HG03139 (cell line): ENCODE data around the gene TMEM167A.

Experiments used
- ATAC-seq: cut with Tn5 transposase; IDR thresholded peaks from one replicate; pipeline ENCODE4 v1.9.1; 2021; ENCODE audit not compliant: unreplicated experiment

TMEM167A gene

DNA sequence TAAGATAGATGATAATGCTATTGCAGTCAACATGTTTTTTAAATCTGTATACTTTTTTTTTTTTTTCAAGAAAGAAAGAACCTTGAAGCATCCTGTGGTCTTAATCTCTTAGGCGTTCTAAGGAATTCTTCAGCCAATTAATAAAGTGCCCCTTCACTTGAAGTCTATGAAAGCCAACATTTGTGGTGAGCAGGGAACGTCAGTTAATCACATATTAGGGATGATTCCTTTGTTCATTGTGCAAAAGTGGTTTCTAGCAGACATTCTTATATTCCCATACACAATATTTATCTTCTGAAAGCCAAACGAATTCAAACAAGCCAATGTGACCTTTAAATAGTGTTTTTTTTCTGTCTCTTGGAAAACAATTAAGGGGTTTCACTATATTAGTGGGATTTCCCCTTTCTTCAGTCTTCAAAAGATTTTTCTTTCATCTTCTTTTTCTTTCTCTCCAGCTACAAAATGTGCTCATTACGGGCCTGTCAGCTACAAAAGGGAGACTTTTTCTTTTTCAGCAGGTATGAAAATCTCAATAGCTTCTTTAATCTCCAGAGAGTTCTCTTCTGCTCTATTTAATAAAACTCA is 40.1 kb downstream of the TMEM167A start:
- no peak for ATAC-seq

GRCh38 chr5:83035373-83036100 is 41.7 kb downstream of the TMEM167A start:
- ATAC-seq = no peak

- no peak for ATAC-seq
Measured at GRCh38 chr5:83034528-83035207, 42.5 kb downstream of the TMEM167A start.

GRCh38 chr5:83034036-83034435 is 43.2 kb downstream of the TMEM167A start:
- ATAC-seq = no peak

DNA sequence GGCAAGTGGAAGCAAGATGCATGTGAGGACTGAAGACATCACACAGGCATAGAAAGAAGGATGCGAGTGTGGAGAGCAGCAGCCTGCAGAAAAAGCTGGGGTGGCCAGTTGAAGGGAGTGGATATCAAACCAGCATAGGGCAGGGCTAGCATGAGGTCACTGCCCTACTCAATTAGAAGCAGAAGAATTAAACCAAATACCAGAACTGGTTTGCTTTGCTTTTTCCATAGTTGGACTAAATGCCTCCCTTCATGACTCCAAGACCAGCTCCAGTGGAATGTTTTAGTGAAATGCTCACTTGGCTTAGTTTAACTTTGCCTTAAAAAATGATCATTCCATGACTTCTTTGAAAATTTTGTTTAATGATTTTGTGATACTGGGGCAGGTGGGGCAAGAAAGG is 45.8 kb downstream of the TMEM167A start:
- ATAC-seq = no peak

- no peak for ATAC-seq
Measured at GRCh38 chr5:83029912-83030311, 47.3 kb downstream of the TMEM167A start.

DNA sequence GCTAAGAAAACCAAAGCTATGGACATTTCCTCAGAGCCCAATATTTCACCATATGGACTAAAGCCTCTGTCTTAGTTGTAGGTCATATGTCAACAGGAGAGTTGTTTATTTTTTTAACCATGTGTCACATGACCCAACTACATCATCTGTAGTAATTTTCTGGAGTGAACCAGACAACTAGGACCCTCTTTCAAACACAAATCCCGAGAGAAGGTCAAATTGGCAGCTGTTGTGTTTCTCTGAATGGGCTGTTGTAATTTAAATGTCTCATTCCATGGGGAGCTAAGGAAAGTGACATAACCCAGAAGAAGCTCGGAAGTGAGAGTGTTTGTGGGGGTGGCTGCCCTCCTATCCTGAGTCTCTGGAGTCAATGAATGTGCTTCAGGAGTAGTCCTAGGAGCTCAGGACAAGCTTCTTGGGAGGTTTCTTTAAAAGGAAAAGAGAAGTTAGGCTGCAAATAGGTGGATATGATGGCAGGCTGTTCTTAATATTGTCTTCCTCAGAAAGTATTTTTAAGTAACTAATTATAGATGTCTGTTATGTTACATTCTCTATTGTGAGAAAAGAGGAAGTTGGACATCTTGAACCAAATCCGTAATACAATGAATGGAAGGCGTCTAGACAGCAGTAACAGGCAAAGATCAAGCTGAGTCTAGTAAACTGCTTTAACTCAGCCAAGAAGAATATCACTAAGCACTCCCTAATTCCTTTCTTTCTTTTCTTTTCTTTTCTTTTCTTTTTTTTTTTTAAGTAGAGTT is 50.1 kb downstream of the TMEM167A start:
- ATAC-seq = peak; percentile 80

- no peak for ATAC-seq
Measured at GRCh38 chr5:83026516-83026915, 50.7 kb downstream of the TMEM167A start.

DNA sequence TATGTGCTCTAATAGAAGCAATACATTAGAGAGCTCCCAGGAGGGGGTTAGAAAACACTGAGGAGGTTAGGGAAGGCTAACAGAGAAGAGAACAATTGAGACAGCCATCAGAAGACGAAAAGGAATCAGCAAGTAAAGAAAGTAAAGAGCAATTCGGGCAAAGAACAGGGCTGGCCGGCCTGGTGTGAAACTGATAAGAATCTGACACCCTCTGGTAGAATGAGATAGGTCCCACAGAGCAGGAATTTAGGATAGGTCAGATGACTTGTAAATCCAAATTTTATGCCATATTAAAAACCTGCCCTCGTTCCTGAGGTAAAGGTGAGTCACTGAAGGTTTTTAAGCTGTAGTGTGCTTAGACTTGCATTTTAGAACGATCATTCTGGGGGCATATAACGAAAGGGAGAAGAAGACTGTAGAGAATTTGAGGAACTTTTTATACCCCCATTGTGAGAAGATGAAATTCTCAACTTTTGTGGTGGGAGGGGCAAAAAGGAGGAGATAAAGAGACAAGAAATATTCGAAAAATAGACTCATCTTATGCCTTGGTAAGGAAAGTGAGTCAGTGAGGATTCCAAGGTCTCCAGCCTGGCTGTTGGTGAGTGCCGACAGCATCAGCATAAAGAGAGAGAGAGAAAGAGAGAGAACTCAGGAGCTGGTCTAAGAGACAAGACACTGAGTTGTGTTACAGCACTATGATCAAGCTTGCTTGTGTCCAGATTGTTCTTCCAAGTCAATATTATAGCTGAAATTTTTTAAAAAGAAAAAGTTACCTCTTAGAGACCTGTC is 51.3 kb downstream of the TMEM167A start:
- ATAC-seq = no peak

- ATAC-seq = no peak
Measured at GRCh38 chr5:83022334-83022733, 54.9 kb downstream of the TMEM167A start.

GRCh38 chr5:83015676-83016075 is 61.5 kb downstream of the TMEM167A start:
- no peak for ATAC-seq

GRCh38 chr5:83011985-83012384 is 65.2 kb downstream of the TMEM167A start:
- ATAC-seq = peak; percentile 100

DNA sequence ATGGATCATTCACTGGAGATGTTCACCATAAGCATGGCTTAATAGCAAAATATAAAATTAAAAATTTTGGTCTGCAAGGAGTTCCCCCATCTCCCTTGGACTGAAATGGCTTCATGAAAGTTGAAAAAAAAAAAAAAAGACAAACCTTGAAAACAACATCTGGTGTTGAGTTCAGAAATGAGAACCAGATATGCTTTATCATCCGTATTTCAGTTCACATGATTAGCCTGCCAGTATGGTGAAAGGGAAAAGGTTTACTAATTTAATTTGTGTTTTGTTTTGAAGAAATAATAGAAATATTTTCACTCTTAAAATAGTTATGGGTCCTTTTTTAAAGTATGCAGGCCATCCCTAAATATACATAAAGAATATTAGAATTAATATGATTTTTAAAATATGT is 67.8 kb downstream of the TMEM167A start:
- no peak for ATAC-seq

DNA sequence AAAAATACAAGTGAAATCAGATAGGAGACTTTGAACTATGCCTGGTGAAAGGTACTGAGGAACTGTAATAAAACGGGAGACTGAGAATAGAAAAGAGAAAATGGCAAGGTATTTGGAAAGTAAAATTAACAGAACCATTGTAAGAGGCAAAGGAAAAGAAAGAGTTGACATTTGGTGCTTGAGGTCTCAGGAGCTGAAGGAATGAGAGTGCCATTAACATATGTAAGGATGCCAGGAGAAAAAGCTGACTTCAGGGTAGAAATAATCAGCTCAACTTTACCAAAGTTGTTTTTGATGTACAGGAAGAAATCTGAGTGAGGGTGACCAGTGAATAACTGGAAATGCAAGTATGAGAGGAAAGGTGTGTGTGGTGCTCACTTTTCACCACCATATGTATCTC is 69.4 kb downstream of the TMEM167A start:
- no peak for ATAC-seq

DNA sequence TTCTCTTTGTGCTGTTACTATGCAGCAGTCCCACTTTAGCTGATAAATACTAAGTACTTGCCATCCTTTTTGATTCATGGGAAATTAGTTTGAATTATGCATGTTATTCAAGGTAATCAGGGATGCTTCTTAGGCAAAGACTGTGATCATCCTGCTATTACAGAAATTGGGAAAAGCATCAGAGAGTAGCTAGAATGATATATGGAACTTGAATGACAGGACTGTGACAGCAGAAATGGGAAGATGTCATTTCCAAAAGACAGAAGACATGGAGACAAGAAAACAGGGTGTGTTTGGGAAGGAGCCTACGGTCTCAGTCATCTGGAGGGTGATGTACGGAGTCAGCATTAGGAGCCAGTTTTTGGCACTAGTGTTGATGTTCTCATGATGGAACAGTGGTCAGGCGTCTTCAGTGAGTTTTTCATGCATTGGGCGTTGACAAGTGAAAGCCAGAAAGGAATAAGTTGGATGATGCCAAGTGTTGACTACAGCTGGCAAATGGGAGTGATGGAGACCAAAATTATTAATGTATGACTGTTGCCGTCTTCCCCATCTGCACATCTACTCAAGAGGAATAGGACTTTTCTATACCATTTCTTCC is 70.4 kb downstream of the TMEM167A start:
- no peak for ATAC-seq

DNA sequence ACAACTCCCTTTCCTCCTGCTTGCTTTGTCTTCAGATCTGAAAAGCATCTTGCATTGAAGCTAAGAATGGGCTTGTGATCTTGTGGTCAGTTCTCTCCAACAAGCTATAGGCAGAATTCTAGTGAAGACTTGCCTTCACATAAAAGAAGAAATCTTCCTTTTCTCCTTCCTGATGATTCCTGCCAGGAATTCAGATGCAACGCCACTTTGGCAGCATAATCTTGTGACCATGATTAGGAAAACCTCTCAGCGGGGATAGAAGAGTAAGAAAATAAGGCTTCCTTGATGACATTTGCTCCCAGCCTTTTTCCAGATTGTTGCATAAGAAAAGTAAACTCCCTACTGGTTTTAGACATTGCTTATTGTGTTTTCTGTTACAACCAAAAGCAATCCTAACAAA is 73.4 kb downstream of the TMEM167A start:
- ATAC-seq = no peak
